NT2/D1 (cell line): ENCODE data around the gene SEPTIN7.

Experiments
- DNase-seq: peaks from one replicate; pipeline ENCODE4 v3.0.0-alpha.2; 2011; ENCODE audit warnings: low read depth, low spot score
- H3K27me3 ChIP-seq: 2 replicates; pipeline ENCODE4 v1.6.0; 2011; ENCODE audit warnings: mild to moderate bottlenecking; ENCODE audit not compliant: insufficient read length, insufficient read depth
- H3K36me3 ChIP-seq: 2 replicates; pipeline ENCODE4 v1.6.1; 2011; ENCODE audit warnings: mild to moderate bottlenecking, low read length, mixed read lengths; ENCODE audit not compliant: insufficient read depth, insufficient read length
- H3K4me1 ChIP-seq: 2 replicates; pipeline ENCODE4 v1.5.1; 2011; ENCODE audit not compliant: insufficient read depth, insufficient read length
- H3K4me3 ChIP-seq: 2 replicates; pipeline ENCODE4 v1.5.1; 2011; ENCODE audit warnings: low read depth; ENCODE audit not compliant: insufficient read length
- H3K9ac ChIP-seq: 2 replicates; pipeline ENCODE4 v1.6.0; 2011; ENCODE audit warnings: low read depth; ENCODE audit not compliant: insufficient read length
- H3K9me3 ChIP-seq: 2 replicates; pipeline ENCODE4 v1.5.1; 2011; ENCODE audit warnings: mild to moderate bottlenecking, low read length; ENCODE audit not compliant: insufficient read depth
- SUZ12 ChIP-seq: IDR thresholded peaks from 2 replicates; pipeline ENCODE4 v1.6.1; 2011; ENCODE audit not compliant: insufficient read length, insufficient read depth; ENCODE audit errors: extremely low read depth
- YY1 ChIP-seq: IDR thresholded peaks from 2 replicates; pipeline ENCODE4 v1.6.1; 2011; ENCODE audit not compliant: insufficient read length, insufficient read depth
- ZNF274 ChIP-seq: IDR thresholded peaks from 2 replicates; pipeline ENCODE4 v1.6.1; 2011; ENCODE audit warnings: mild to moderate bottlenecking, low read depth, low read length

The SEPTIN7 gene

DNA sequence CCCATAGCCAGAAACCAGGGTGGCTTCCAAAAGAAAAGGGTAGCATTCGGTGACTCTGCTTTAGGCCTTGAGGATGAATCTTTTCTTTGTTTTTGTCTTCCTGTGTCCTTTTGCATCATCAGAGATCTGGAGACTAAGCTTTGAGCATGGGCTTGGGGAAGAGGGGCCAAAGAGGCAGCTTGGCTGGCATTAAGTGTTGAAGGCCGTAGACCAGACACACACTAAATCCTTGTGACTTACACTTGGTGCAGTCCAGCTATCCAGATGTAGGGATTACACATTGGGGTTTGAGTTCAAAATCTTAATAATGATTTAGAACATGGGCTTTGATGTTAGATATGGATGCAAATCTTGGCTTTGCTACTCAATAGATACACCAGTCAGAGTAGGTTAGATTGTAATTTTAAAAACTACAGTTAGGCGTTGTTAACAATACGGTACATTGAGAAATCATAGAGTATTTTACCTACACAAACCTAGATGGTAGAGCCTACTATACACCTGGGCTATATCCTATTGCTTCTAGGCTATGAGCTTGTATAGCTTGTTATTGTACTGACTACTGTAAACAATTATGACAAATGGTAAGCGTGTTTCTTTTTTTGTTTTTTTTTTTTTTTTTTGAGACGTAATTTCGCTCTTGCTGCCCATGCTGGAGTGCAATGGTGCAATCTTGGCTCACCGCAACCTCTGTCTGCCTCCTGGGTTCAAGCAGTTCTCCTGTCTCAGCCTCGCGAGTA, 3.5 kb downstream of the SEPTIN7 start:
- no peaks in the 10 kb centered on the region for H3K27me3 ChIP-seq
- TF ChIP-seq SUZ12 = no peak
- TF ChIP-seq ZNF274 = no peak
- no peak for TF ChIP-seq YY1
- H3K9me3 ChIP-seq = no peaks in the 10 kb centered on the region
- no peak overlapping the region for H3K9ac ChIP-seq
- no peak for DNase-seq
- H3K4me3 ChIP-seq = no peak overlapping the region
- no peaks in the 10 kb centered on the region for H3K4me1 ChIP-seq
- H3K36me3 ChIP-seq = peaks cover 13% of the 10 kb centered on the region

DNA sequence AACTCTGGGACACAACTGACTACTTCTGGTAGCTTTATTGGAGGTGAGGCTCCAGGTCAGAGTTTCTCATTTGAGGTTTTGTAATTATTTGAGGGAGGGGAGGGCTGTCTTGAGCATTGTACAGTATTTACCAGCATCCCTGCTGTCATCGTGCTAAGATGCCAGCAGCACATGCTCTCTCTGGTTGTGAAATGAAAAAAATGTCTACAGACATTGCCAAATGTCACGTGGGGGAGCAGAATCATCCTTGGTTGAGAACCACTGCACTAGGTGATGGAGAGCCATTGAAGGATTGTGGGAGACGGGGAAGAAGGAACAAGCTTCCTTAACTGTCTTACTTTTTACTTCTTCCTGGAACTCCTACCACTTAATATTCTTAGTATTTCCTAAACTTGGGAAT, 5.0 kb downstream of the SEPTIN7 start:
- no peaks in the 10 kb centered on the region for H3K27me3 ChIP-seq
- no peak for DNase-seq
- H3K4me1 ChIP-seq = no peaks in the 10 kb centered on the region
- no peak overlapping the region for H3K4me3 ChIP-seq
- H3K36me3 ChIP-seq = peaks cover 14% of the 10 kb centered on the region
- no peak overlapping the region for H3K9ac ChIP-seq
- no peaks in the 10 kb centered on the region for H3K9me3 ChIP-seq
- TF ChIP-seq ZNF274 = no peak
- TF ChIP-seq SUZ12 = no peak
- no peak for TF ChIP-seq YY1

DNA sequence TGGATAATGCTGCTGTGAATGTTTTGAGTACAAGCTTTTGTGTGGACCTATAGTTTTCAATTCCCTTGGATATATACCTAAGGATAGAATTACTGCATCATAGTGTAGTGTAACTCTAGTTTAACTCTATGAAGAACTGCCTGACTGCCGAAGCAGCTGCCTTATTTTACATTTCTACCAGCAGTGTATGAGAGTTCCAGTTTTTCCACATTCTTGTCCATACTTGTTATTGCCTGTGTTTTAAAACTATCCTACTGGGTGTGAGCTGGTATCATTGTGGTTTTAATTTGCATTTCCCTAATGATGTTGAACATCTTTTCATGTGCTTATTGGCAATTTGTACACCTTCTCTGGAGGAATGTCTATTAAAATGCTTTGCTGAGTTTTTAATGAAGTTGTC, 15.7 kb downstream of the SEPTIN7 start:
- DNase-seq = no peak
- Histone ChIP-seq H3K9me3 (no peaks in the 10 kb centered on the region; the same call in 1 of the 2 replicates), H3K27me3 (no peaks in the 10 kb centered on the region), H3K9ac (no peak overlapping the region), H3K36me3 (no peaks in the 10 kb centered on the region), H3K4me3 (no peak overlapping the region), H3K4me1 (no peaks in the 10 kb centered on the region)
- no peak for TF ChIP-seq ZNF274
- TF ChIP-seq SUZ12 = no peak
- TF ChIP-seq YY1 = no peak

DNA sequence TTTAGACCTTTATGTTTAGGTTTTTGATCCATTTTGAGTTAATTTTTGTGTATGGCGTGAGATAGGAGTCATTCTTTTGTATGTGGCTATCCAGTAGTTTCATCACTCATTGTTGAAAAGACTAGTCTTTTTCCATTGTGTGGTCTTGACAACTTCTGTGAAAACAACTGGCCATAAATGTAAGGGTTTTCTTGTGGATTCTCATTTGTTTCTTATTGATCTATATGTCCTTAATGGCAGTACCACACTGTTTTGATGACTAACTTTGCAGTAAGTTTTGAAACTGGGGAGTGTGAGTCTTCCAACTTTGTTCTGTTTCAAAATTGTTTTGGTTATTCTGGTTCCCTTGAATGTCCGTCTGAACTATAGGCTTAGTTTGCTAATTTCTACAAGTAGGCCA, 16.3 kb downstream of the SEPTIN7 start:
- TF ChIP-seq SUZ12 (no peak), ZNF274 (no peak), YY1 (no peak)
- Histone ChIP-seq H3K9me3 (no peaks in the 10 kb centered on the region; the same call in 1 of the 2 replicates), H3K4me3 (no peak overlapping the region), H3K4me1 (no peaks in the 10 kb centered on the region), H3K36me3 (no peaks in the 10 kb centered on the region), H3K27me3 (no peaks in the 10 kb centered on the region), H3K9ac (no peak overlapping the region)
- no peak for DNase-seq

DNA sequence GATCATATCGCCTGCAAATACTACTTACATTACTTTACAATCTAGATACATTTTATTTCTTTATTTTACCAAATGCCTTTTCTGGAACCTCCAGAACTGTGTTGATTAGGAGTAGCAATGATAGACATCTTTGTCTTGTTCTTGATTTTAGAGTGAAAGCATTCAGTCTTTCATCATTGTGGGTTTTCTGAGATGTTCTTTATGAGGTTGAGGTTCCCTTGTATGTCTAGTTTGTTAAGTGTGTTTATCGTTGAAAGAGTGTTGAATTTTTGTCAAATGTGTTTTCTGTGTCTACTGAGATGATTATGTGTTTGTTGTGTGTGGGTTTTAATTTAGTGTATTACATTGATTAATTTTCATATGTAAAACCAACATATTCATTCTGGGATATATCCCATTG, 17.1 kb downstream of the SEPTIN7 start:
- H3K4me3 ChIP-seq = no peak overlapping the region
- no peak for DNase-seq
- no peaks in the 10 kb centered on the region for H3K4me1 ChIP-seq
- TF ChIP-seq SUZ12 = no peak
- no peaks in the 10 kb centered on the region for H3K36me3 ChIP-seq
- H3K9ac ChIP-seq = no peak overlapping the region
- H3K27me3 ChIP-seq = no peaks in the 10 kb centered on the region
- no peaks in the 10 kb centered on the region; the same call in 1 of the 2 replicates for H3K9me3 ChIP-seq

GRCh38 chr7:35818513-35818912, 17.7 kb downstream of the SEPTIN7 start:
- DNase-seq = no peak
- Histone ChIP-seq H3K27me3 (no peaks in the 10 kb centered on the region), H3K9ac (no peak overlapping the region), H3K4me1 (no peaks in the 10 kb centered on the region), H3K9me3 (no peaks in the 10 kb centered on the region; the same call in 1 of the 2 replicates), H3K4me3 (no peak overlapping the region), H3K36me3 (no peaks in the 10 kb centered on the region)
- TF ChIP-seq SUZ12 (no peak), YY1 (no peak), ZNF274 (no peak)

GRCh38 chr7:35819310-35819709, 18.5 kb downstream of the SEPTIN7 start:
- H3K36me3 ChIP-seq = no peaks in the 10 kb centered on the region
- DNase-seq = no peak
- no peak overlapping the region for H3K9ac ChIP-seq
- no peaks in the 10 kb centered on the region for H3K4me1 ChIP-seq
- H3K4me3 ChIP-seq = no peak overlapping the region
- H3K27me3 ChIP-seq = no peaks in the 10 kb centered on the region
- no peaks in the 10 kb centered on the region; the same call in 1 of the 2 replicates for H3K9me3 ChIP-seq
- TF ChIP-seq YY1 (no peak), SUZ12 (no peak), ZNF274 (no peak)
